SK-N-SH (cell line): Measurements from ENCODE around the gene TRAPPC12. TPM values are rescaled to one million over a fixed set of nuclear protein-coding genes. Genes with fewer than 3 reads are reported as not detected.

ENCODE experiments used
- CTCF ChIA-PET: fragments of 300-600, 350-600 bp; formaldehyde crosslinking; extraction: SDS; loops from one replicate; lab custom pipeline; 2021; lab: Yijun Ruan, JAX
- POLR2A ChIA-PET: fragments of 350-600 bp; sonication (Branson Sonifier 250); formaldehyde crosslinking; extraction: SDS; loops from one replicate; lab custom pipeline; 2020; ENCODE audit warnings: antibody characterized with exemption, inconsistent platforms; lab: Yijun Ruan, JAX
- DNase-seq: peaks from one replicate; pipeline ENCODE4 v3.0.0; 2012
- H2AFZ ChIP-seq: fragments of 200-600 bp; sonication (generic); 2 replicates; pipeline ENCODE4 v1.8.1; 2016; ENCODE audit warnings: antibody characterized with exemption, mild to moderate bottlenecking, low read depth
- H3F3A ChIP-seq: fragments of 200-600 bp; sonication (generic); replicated peaks from 2 replicates; pipeline ENCODE3; 2016; ENCODE audit warnings: antibody characterized with exemption, mild to moderate bottlenecking; ENCODE audit not compliant: insufficient read depth
- H3K27ac ChIP-seq, 2 experiments: fragments of 200-500 bp in 1 of 2; fragments of 200-600 bp in 1 of 2; sonication (Bioruptor generic) in 1 of 2; sonication (generic), shearing (Covaris generic) in 1 of 2; 2 replicates each; pipeline versions ENCODE4 v1.5.1 to v1.6.1; 2014 to 2016; ENCODE audit warnings: low read depth in 2 of 2, inconsistent platforms in 1 of 2, low read length in 1 of 2, mild to moderate bottlenecking in 1 of 2, mixed read lengths in 1 of 2
- H3K27me3 ChIP-seq: fragments of 200-600 bp; sonication (generic), shearing (Covaris generic); 2 replicates; pipeline ENCODE4 v1.6.1; 2016; ENCODE audit warnings: mixed run types; ENCODE audit not compliant: insufficient read depth
- H3K36me3 ChIP-seq, 2 experiments: fragments of 200-500 bp in 1 of 2; fragments of 200-600 bp in 1 of 2; sonication (Bioruptor generic) in 1 of 2; sonication (generic) in 1 of 2; replicated peaks in 1 of 2; 2 replicates each; pipeline versions ENCODE3 to v1.5.1; 2014 to 2016; ENCODE audit warnings: low read length in 1 of 2, mild to moderate bottlenecking in 1 of 2; ENCODE audit not compliant: insufficient read depth in 2 of 2, control insufficient read depth in 1 of 2
- H3K4me1 ChIP-seq, 2 experiments: fragments of 200-500 bp in 1 of 2; fragments of 200-600 bp in 1 of 2; sonication (Bioruptor generic) in 1 of 2; sonication (generic), shearing (Covaris generic) in 1 of 2; 2 replicates each; pipeline versions ENCODE4 v1.5.1 to v1.6.1; 2014 to 2016; ENCODE audit warnings: low read depth in 1 of 2, low read length in 1 of 2, mixed run types in 1 of 2; ENCODE audit not compliant: insufficient read depth in 2 of 2, control insufficient read depth in 1 of 2
- H3K4me2 ChIP-seq: fragments of 200-600 bp; sonication (generic), shearing (Covaris generic); 2 replicates; pipeline ENCODE4 v1.6.1; 2017; ENCODE audit warnings: mixed run types
- H3K4me3 ChIP-seq, 2 experiments: fragments of 200-500 bp in 1 of 2; fragments of 200-600 bp in 1 of 2; sonication (Bioruptor generic) in 1 of 2; sonication (generic), shearing (Covaris generic) in 1 of 2; 2 replicates each; pipeline versions ENCODE4 v1.5.1 to v1.8.1; 2014 to 2016; ENCODE audit warnings: low read depth in 2 of 2, inconsistent platforms in 1 of 2, low read length in 1 of 2, mild to moderate bottlenecking in 1 of 2, mixed read lengths in 1 of 2, moderate library complexity in 1 of 2
- H3K79me2 ChIP-seq: fragments of 200-600 bp; sonication (generic); 2 replicates; pipeline ENCODE4 v1.8.1; 2017; ENCODE audit warnings: mild to moderate bottlenecking; ENCODE audit not compliant: insufficient read depth
- H3K9ac ChIP-seq: fragments of 200-600 bp; sonication (generic); 2 replicates; pipeline ENCODE4 v1.6.1; 2017; ENCODE audit warnings: mixed run types
- H3K9me2 ChIP-seq: fragments of 200-600 bp; sonication (generic); 2 replicates; pipeline ENCODE4 v1.6.1; 2017; ENCODE audit warnings: mixed run types
- H3K9me3 ChIP-seq: fragments of 200-600 bp; sonication (generic); 2 replicates; pipeline ENCODE4 v1.6.1; 2017; ENCODE audit warnings: mixed run types, mild to moderate bottlenecking, moderate library complexity
- H4K20me1 ChIP-seq: fragments of 200-600 bp; sonication (generic); 2 replicates; pipeline ENCODE4 v1.6.1; 2017; ENCODE audit warnings: mild to moderate bottlenecking, mixed run types; ENCODE audit not compliant: insufficient read depth
- EP300 ChIP-seq, 2 experiments: IDR thresholded peaks; 2 replicates each; pipeline versions ENCODE4 v1.4.0 to v1.6.1; 2012; ENCODE audit warnings: borderline replicate concordance in 1 of 2, low read depth in 1 of 2, low read length in 1 of 2
- EZH2phosphoT487 ChIP-seq: fragments of 200-600 bp; sonication (generic); IDR thresholded peaks from 2 replicates; pipeline ENCODE4 v1.6.1; 2017; ENCODE audit warnings: low read depth, mixed run types, mild to moderate bottlenecking, antibody characterized with exemption, moderate library complexity, borderline replicate concordance
- FOSL2 ChIP-seq: IDR thresholded peaks from 2 replicates; pipeline ENCODE4 v1.4.0; 2012; ENCODE audit warnings: low read depth, mild to moderate bottlenecking, moderate library complexity, borderline replicate concordance
- FOXJ3 ChIP-seq: sonication (generic); formaldehyde crosslinking; IDR thresholded peaks from 2 replicates; pipeline ENCODE4 v1.5.1; 2020; ENCODE audit warnings: mild to moderate bottlenecking, missing genetic modification reagents
- FOXM1 ChIP-seq: IDR thresholded peaks from 2 replicates; pipeline ENCODE4 v1.4.0; 2012; ENCODE audit warnings: low read depth, mild to moderate bottlenecking
- JUND ChIP-seq: IDR thresholded peaks from 2 replicates; pipeline ENCODE4 v1.4.0; 2012
- MEF2A ChIP-seq: IDR thresholded peaks from 2 replicates; pipeline ENCODE4 v1.4.0; 2012; ENCODE audit warnings: low read depth, borderline replicate concordance
- MXI1 ChIP-seq: IDR thresholded peaks from 2 replicates; pipeline ENCODE4 v1.6.1; 2012; ENCODE audit warnings: mild to moderate bottlenecking, low read depth, low read length, improper control_type of control experiment
- NFIC ChIP-seq: IDR thresholded peaks from 2 replicates; pipeline ENCODE4 v1.4.0; 2012; ENCODE audit warnings: borderline replicate concordance
- RAD21 ChIP-seq: IDR thresholded peaks from 2 replicates; pipeline ENCODE4 v1.6.1; 2012; ENCODE audit warnings: mild to moderate bottlenecking, low read length
- RXRA ChIP-seq: IDR thresholded peaks from 2 replicates; pipeline ENCODE4 v1.4.0; 2012; ENCODE audit warnings: low read depth, mild to moderate bottlenecking, borderline replicate concordance
- TAF1 ChIP-seq: IDR thresholded peaks from 2 replicates; pipeline ENCODE4 v1.6.1; 2012; ENCODE audit warnings: low read depth, mild to moderate bottlenecking, low read length, moderate library complexity, borderline replicate concordance
- TEAD4 ChIP-seq: IDR thresholded peaks from 2 replicates; pipeline ENCODE4 v1.4.0; 2012; ENCODE audit warnings: mild to moderate bottlenecking, borderline replicate concordance; ENCODE audit not compliant: insufficient read depth
- YY1 ChIP-seq: IDR thresholded peaks from 2 replicates; pipeline ENCODE4 v1.4.0; 2012; ENCODE audit warnings: low read depth, mild to moderate bottlenecking
- WGBS: methylation state at CpG from one replicate; pipeline ENCODE4 v1.1.6; 2017; ENCODE audit warnings: low lambda C conversion rate; 5-methylcytosine and 5-hydroxymethylcytosine counted together
- polyA plus RNA-seq, 3 experiments: library from polyadenylated mRNA; depleted of rRNA; stranded (reverse); fragments of >200 nt; gene quantifications; 2 replicates each; pipeline ENCODE4 v1.2.3, GENCODE V29; 2012
- TF ChIP-seq, protein P1 (sequence below): fragments of 200-600 bp; sonication (generic); IDR thresholded peaks from 2 replicates; pipeline ENCODE4 v1.6.1; 2017; ENCODE audit warnings: antibody characterized with exemption, mild to moderate bottlenecking, moderate library complexity

The TRAPPC12 gene
- polyA plus RNA-seq, 1 of the 3 experiments (the other 2 are of a cell fraction), result 83.3 TPM

DNA sequence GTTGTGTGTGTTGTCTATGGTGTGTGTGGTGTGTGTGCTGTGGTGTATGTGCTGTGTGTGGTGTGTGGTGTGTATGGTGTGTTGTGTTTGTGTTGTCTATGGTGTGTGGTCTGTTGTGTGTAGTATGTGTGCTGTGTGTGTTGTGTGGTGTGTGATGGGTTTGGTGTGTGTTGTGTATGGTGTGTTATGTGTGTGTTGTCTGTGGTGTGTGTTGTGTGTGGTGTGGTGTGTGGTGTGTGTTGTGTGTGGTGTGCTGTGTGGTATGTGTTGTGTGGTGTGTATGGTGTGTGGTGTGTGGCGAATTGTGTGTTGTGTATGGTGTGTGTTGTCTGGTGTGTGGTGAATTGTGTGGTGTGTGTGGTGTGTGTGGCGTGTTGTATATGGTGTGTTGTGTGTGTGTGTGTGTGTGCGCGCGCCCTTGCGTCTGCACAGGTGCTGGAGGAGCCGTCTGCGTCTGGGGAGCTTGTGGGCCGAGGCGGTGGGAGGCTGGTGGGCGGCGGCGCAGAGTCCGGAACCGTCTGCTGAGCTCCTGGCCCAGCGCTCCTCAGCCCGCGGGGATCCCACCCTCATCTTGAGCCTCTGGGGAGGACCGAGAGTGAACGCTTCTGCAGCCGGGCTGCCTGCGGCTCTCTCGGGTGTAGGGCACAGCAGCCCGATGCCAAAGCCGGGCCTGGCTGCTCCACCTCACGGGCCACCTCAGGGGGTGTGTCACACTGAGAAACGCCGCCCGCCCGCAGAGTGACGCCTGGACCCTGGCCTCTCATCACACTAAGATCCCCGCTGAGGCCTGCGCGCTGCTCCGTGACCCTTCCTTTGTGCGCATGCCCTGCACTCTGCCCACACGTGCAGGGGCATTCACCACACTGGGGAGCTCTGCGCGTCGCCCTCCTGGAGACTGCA, 148.6 kb downstream of the TRAPPC12 start:
- 95% methylated on average over 32 of the region's 40 CpGs for WGBS
- Histone ChIP-seq H3K27ac (no peak overlapping the region), H3K36me3 (no peaks in the 10 kb centered on the region), H3F3A (peaks cover 4% of the 10 kb centered on the region), H3K4me2 (no peak overlapping the region), H3K9me2 (no peaks in the 10 kb centered on the region), H3K4me3 (no peak overlapping the region), H3K9me3 (no peaks in the 10 kb centered on the region), H3K4me1 (peaks cover 17 to 24% of the 10 kb centered on the region in 2 experiments), H4K20me1 (no peaks in the 10 kb centered on the region), H3K27me3 (no peaks in the 10 kb centered on the region), H2AFZ (no peak overlapping the region), H3K79me2 (no peaks in the 10 kb centered on the region), H3K9ac (no peak overlapping the region)
- ChIA-PET CTCF (interaction anchor here (1.2 kb wide), 1 partner anchor 20 kb away, joined by 3 read pairs; no protein-coding TSS in a partner anchor), POLR2A (no interaction called here)
- DNase-seq, result peak; percentile 53
- TF ChIP-seq RXRA, result no peak
- no peak for TF ChIP-seq NFIC
- no peak for TF ChIP-seq YY1
- TF ChIP-seq EZH2phosphoT487, result no peak
- TF ChIP-seq RAD21, result no peak
- TF ChIP-seq FOXM1, result no peak
- TF ChIP-seq, protein P1, sequence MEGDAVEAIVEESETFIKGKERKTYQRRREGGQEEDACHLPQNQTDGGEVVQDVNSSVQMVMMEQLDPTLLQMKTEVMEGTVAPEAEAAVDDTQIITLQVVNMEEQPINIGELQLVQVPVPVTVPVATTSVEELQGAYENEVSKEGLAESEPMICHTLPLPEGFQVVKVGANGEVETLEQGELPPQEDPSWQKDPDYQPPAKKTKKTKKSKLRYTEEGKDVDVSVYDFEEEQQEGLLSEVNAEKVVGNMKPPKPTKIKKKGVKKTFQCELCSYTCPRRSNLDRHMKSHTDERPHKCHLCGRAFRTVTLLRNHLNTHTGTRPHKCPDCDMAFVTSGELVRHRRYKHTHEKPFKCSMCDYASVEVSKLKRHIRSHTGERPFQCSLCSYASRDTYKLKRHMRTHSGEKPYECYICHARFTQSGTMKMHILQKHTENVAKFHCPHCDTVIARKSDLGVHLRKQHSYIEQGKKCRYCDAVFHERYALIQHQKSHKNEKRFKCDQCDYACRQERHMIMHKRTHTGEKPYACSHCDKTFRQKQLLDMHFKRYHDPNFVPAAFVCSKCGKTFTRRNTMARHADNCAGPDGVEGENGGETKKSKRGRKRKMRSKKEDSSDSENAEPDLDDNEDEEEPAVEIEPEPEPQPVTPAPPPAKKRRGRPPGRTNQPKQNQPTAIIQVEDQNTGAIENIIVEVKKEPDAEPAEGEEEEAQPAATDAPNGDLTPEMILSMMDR, result no peak
- TF ChIP-seq MXI1, result no peak
- no peak for TF ChIP-seq JUND
- TF ChIP-seq EP300 (IDR thresholded peaks at IDR 0.05; ENCODE audit: borderline replicate concordance in 1 of 2, low read depth in 1 of 2, low read length in 1 of 2), result no peak
- no peak for TF ChIP-seq TAF1
- TF ChIP-seq FOXJ3 (CRISPR knock-in tag), result no peak
- no peak for TF ChIP-seq FOSL2
- no peak for TF ChIP-seq MEF2A
- TF ChIP-seq TEAD4, result no peak

Other genes with a start within 250 kb of the TRAPPC12 start
- 85.9 and 103 TPM in 2 replicates for gene EIPR1, start 1.9 kb upstream of the TRAPPC12 start, polyA plus RNA-seq (2012; rRNA removed)
- 49.4 and 67.2 TPM in 2 replicates for gene ADI1, start 139.8 kb downstream of the TRAPPC12 start, polyA plus RNA-seq (2012; rRNA removed)
- 34.4 and 35.3 TPM in 2 replicates for gene RNASEH1, start 178.6 kb downstream of the TRAPPC12 start, polyA plus RNA-seq (2012; rRNA removed)
- 2,166 and 2,477 TPM in 2 replicates for gene RPS7, start 195.6 kb downstream of the TRAPPC12 start, polyA plus RNA-seq (2012; rRNA removed)
- 8.7 and 15.2 TPM in 2 replicates for gene COLEC11, start 215.4 kb downstream of the TRAPPC12 start, polyA plus RNA-seq (2012; rRNA removed)